ENCODE results near the gene BCL2A1. TPM values are rescaled to one million over a fixed set of nuclear protein-coding genes. Genes with fewer than 3 reads are reported as not detected.
"Not testable (repeated sequence)": the region's sequence is repeated elsewhere in the genome, so short reads cannot be mapped to it uniquely, and the experiment has no call there.

The BCL2A1 gene
- total and polyA plus RNA-seq, 2 donors (not counting 1 experiment from before 2014, with no cell fraction given), result 0.31 to 8.9 TPM

- Histone ChIP-seq H3K4me3 (replicated peaks in 1 of 4; ENCODE audit: control extremely low read depth in 1 of 4, insufficient read depth in 1 of 4, low read depth in 3 of 4, low read length in 4 of 4) (no peak overlapping the region), H3K9ac (ENCODE audit: insufficient read depth, low read length) (no peak overlapping the region), H3K36me3 (ENCODE audit: control insufficient read depth, insufficient read depth, low read length) (no peaks in the 10 kb centered on the region), H3K4me2 (ENCODE audit: extremely low read depth, insufficient read depth, low read length) (no peak overlapping the region), H4K20me1 (ENCODE audit: control insufficient read depth, extremely low read depth, insufficient read depth, low read length) (no peaks in the 10 kb centered on the region), H3K9me3 (ENCODE audit: control insufficient read depth, insufficient read depth, low read depth, low read length) (no peaks in the 10 kb centered on the region), H3K79me2 (ENCODE audit: control insufficient read depth, insufficient read depth, low read length) (no peaks in the 10 kb centered on the region), H2AFZ (ENCODE audit: low read length) (no peak overlapping the region), H3K4me1 (ENCODE audit: control insufficient read depth, extremely low read depth, insufficient read depth, low read length) (peaks cover 7% of the 10 kb centered on the region), H3K27me3 (ENCODE audit: control insufficient read depth, insufficient read depth, low read length) (no peaks in the 10 kb centered on the region), H3K27ac (ENCODE audit: insufficient read depth, low read length) (no peak overlapping the region)
- DNase-seq (ENCODE audit: low read depth in 2 of 2), result no peak
- TF ChIP-seq EZH2 (IDR thresholded peaks at IDR 0.05; ENCODE audit: low read length, missing control alignments), result no peak
- TF ChIP-seq CTCF (conservative IDR thresholded peaks at IDR 0.05 in 1 of 2, IDR thresholded peaks at IDR 0.05 in 1 of 2; ENCODE audit: low read depth in 1 of 2, low read length in 2 of 2), result no peak
These were observed 4.2 kb downstream of the BCL2A1 start for GRCh38 chr15:79966634-79967297.

- no peak overlapping the region for H3K4me3 ChIP-seq (replicated peaks in 1 of 4; ENCODE audit: control extremely low read depth in 1 of 4, insufficient read depth in 1 of 4, low read depth in 3 of 4, low read length in 4 of 4)
- H4K20me1 ChIP-seq (ENCODE audit: control insufficient read depth, extremely low read depth, insufficient read depth, low read length), result no peaks in the 10 kb centered on the region
- H3K9ac ChIP-seq (ENCODE audit: insufficient read depth, low read length), result no peak overlapping the region
- H3K4me2 ChIP-seq (ENCODE audit: extremely low read depth, insufficient read depth, low read length), result no peak overlapping the region
- TF ChIP-seq EZH2 (IDR thresholded peaks at IDR 0.05; ENCODE audit: low read length, missing control alignments) (no peak), CTCF (conservative IDR thresholded peaks at IDR 0.05 in 1 of 2, IDR thresholded peaks at IDR 0.05 in 1 of 2; ENCODE audit: low read depth in 1 of 2, low read length in 2 of 2) (no peak)
- H3K27me3 ChIP-seq (ENCODE audit: control insufficient read depth, insufficient read depth, low read length), result no peaks in the 10 kb centered on the region
- peak in 1 of 2 donors; percentile 67 for DNase-seq (ENCODE audit: low read depth in 2 of 2)
- H2AFZ ChIP-seq (ENCODE audit: low read length), result no peak overlapping the region
- H3K79me2 ChIP-seq (ENCODE audit: control insufficient read depth, insufficient read depth, low read length), result no peaks in the 10 kb centered on the region
- H3K27ac ChIP-seq (ENCODE audit: insufficient read depth, low read length), result no peak overlapping the region
- no peaks in the 10 kb centered on the region for H3K9me3 ChIP-seq (ENCODE audit: control insufficient read depth, insufficient read depth, low read depth, low read length)
- H3K4me1 ChIP-seq (ENCODE audit: control insufficient read depth, extremely low read depth, insufficient read depth, low read length), result peaks cover 4% of the 10 kb centered on the region
- H3K36me3 ChIP-seq (ENCODE audit: control insufficient read depth, insufficient read depth, low read length), result no peaks in the 10 kb centered on the region
These were observed 5.0 kb downstream of the BCL2A1 start for GRCh38 chr15:79965846-79966630.

- Histone ChIP-seq H3K27me3 (ENCODE audit: control insufficient read depth, insufficient read depth, low read length) (no peaks in the 10 kb centered on the region), H3K79me2 (ENCODE audit: control insufficient read depth, insufficient read depth, low read length) (no peaks in the 10 kb centered on the region), H2AFZ (ENCODE audit: low read length) (no peak overlapping the region), H3K9me3 (ENCODE audit: control insufficient read depth, insufficient read depth, low read depth, low read length) (no peaks in the 10 kb centered on the region), H3K4me3 (replicated peaks in 1 of 4; ENCODE audit: control extremely low read depth in 1 of 4, insufficient read depth in 1 of 4, low read depth in 3 of 4, low read length in 4 of 4) (no peak overlapping the region), H3K27ac (ENCODE audit: insufficient read depth, low read length) (no peak overlapping the region), H4K20me1 (ENCODE audit: control insufficient read depth, extremely low read depth, insufficient read depth, low read length) (no peaks in the 10 kb centered on the region), H3K9ac (ENCODE audit: insufficient read depth, low read length) (no peak overlapping the region), H3K4me2 (ENCODE audit: extremely low read depth, insufficient read depth, low read length) (no peak overlapping the region), H3K36me3 (ENCODE audit: control insufficient read depth, insufficient read depth, low read length) (no peaks in the 10 kb centered on the region), H3K4me1 (ENCODE audit: control insufficient read depth, extremely low read depth, insufficient read depth, low read length) (no peaks in the 10 kb centered on the region)
- TF ChIP-seq CTCF (conservative IDR thresholded peaks at IDR 0.05 in 1 of 2, IDR thresholded peaks at IDR 0.05 in 1 of 2; ENCODE audit: low read depth in 1 of 2, low read length in 2 of 2) (no peak), EZH2 (IDR thresholded peaks at IDR 0.05; ENCODE audit: low read length, missing control alignments) (no peak)
- no peak for DNase-seq (ENCODE audit: low read depth in 2 of 2)
These were observed 6.7 kb downstream of the BCL2A1 start for GRCh38 chr15:79964232-79964805.

- not testable (repeated sequence) for H3K79me2 ChIP-seq (ENCODE audit: control insufficient read depth, insufficient read depth, low read length); H3K4me3 ChIP-seq (replicated peaks in 1 of 4; ENCODE audit: control extremely low read depth in 1 of 4, insufficient read depth in 1 of 4, low read depth in 3 of 4, low read length in 4 of 4)
These were observed 8.1 kb downstream of the BCL2A1 start for GRCh38 chr15:79962921-79963320.

More at GRCh38 chr15:79962921-79963320, 8.1 kb downstream of the BCL2A1 start:
- not testable (repeated sequence) for H3K27me3 ChIP-seq (ENCODE audit: control insufficient read depth, insufficient read depth, low read length); H3K4me2 ChIP-seq (ENCODE audit: extremely low read depth, insufficient read depth, low read length); DNase-seq (ENCODE audit: low read depth in 2 of 2); H3K27ac ChIP-seq (ENCODE audit: insufficient read depth, low read length); H3K9me3 ChIP-seq (ENCODE audit: control insufficient read depth, insufficient read depth, low read depth, low read length); H3K9ac ChIP-seq (ENCODE audit: insufficient read depth, low read length); H4K20me1 ChIP-seq (ENCODE audit: control insufficient read depth, extremely low read depth, insufficient read depth, low read length); H3K36me3 ChIP-seq (ENCODE audit: control insufficient read depth, insufficient read depth, low read length); H2AFZ ChIP-seq (ENCODE audit: low read length); H3K4me1 ChIP-seq (ENCODE audit: control insufficient read depth, extremely low read depth, insufficient read depth, low read length)

Data from fibroblast of lung (primary cell).